Measurements from ENCODE around the gene ISG20. TPM values are rescaled to one million over a fixed set of nuclear protein-coding genes. Genes with fewer than 3 reads are reported as not detected.

Gene ISG20
- total RNA-seq, 4 donors from 2014 or later: 6.1 to 15.1 (median 12.9) TPM

- Histone ChIP-seq H3K36me3 (peaks cover 15% of the 10 kb centered on the region), H3K4me1 (peaks cover 43% of the 10 kb centered on the region), H3K27me3 (no peaks in the 10 kb centered on the region), H3K4me3 (no peak overlapping the region), H3K27ac (peak overlapping the region; percentile 5), H3K9me3 (no peaks in the 10 kb centered on the region)
- peak in 1 of 2 donors; percentile 62 for DNase-seq (ENCODE audit: low spot score in 2 of 2)
- TF ChIP-seq POLR2A (IDR thresholded peaks at IDR 0.05) (no peak), EP300 (IDR thresholded peaks at IDR 0.05) (no peak), POLR2AphosphoS5 (IDR thresholded peaks at IDR 0.05) (no peak)
- TF ChIP-seq, protein P1, sequence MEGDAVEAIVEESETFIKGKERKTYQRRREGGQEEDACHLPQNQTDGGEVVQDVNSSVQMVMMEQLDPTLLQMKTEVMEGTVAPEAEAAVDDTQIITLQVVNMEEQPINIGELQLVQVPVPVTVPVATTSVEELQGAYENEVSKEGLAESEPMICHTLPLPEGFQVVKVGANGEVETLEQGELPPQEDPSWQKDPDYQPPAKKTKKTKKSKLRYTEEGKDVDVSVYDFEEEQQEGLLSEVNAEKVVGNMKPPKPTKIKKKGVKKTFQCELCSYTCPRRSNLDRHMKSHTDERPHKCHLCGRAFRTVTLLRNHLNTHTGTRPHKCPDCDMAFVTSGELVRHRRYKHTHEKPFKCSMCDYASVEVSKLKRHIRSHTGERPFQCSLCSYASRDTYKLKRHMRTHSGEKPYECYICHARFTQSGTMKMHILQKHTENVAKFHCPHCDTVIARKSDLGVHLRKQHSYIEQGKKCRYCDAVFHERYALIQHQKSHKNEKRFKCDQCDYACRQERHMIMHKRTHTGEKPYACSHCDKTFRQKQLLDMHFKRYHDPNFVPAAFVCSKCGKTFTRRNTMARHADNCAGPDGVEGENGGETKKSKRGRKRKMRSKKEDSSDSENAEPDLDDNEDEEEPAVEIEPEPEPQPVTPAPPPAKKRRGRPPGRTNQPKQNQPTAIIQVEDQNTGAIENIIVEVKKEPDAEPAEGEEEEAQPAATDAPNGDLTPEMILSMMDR (IDR thresholded peaks at IDR 0.05): no peak
- 87% methylated on average over 3 of the region's 3 CpGs for WGBS
Observed at GRCh38 chr15:88623632-88624031, 15.2 kb upstream of the ISG20 start.

GRCh38 chr15:88624156-88624970, 14.5 kb upstream of the ISG20 start:
- peak in 1 of 2 donors; percentile 60 for DNase-seq (ENCODE audit: low spot score in 2 of 2)
- peaks cover 43% of the 10 kb centered on the region for H3K4me1 ChIP-seq
- peak overlapping the region; percentile 13 for H3K4me3 ChIP-seq
- H3K27me3 ChIP-seq: no peaks in the 10 kb centered on the region
- 56% methylated on average over 19 of the region's 19 CpGs for WGBS
- TF ChIP-seq, protein P1 (IDR thresholded peaks at IDR 0.05): peak; percentile 15 to 21
- TF ChIP-seq POLR2AphosphoS5 (IDR thresholded peaks at IDR 0.05): no peak
- H3K36me3 ChIP-seq: peaks cover 19% of the 10 kb centered on the region
- H3K9me3 ChIP-seq: no peaks in the 10 kb centered on the region
- no peak overlapping the region for H3K27ac ChIP-seq

GRCh38 chr15:88624971-88625490, 13.8 kb upstream of the ISG20 start:
- peaks cover 45% of the 10 kb centered on the region for H3K4me1 ChIP-seq
- DNase-seq (ENCODE audit: low spot score in 2 of 2): peak in 1 of 2 donors; percentile 32
- H3K9me3 ChIP-seq: no peaks in the 10 kb centered on the region
- no peak overlapping the region for H3K27ac ChIP-seq
- peaks cover 25% of the 10 kb centered on the region for H3K36me3 ChIP-seq
- no peak for TF ChIP-seq EP300 (IDR thresholded peaks at IDR 0.05)
- no peak for TF ChIP-seq POLR2AphosphoS5 (IDR thresholded peaks at IDR 0.05)
- TF ChIP-seq, protein P1 (IDR thresholded peaks at IDR 0.05): no peak
- no peak for TF ChIP-seq POLR2A (IDR thresholded peaks at IDR 0.05)
- no peaks in the 10 kb centered on the region for H3K27me3 ChIP-seq
- 76% methylated on average over 9 of the region's 9 CpGs for WGBS
- no peak overlapping the region for H3K4me3 ChIP-seq

DNA sequence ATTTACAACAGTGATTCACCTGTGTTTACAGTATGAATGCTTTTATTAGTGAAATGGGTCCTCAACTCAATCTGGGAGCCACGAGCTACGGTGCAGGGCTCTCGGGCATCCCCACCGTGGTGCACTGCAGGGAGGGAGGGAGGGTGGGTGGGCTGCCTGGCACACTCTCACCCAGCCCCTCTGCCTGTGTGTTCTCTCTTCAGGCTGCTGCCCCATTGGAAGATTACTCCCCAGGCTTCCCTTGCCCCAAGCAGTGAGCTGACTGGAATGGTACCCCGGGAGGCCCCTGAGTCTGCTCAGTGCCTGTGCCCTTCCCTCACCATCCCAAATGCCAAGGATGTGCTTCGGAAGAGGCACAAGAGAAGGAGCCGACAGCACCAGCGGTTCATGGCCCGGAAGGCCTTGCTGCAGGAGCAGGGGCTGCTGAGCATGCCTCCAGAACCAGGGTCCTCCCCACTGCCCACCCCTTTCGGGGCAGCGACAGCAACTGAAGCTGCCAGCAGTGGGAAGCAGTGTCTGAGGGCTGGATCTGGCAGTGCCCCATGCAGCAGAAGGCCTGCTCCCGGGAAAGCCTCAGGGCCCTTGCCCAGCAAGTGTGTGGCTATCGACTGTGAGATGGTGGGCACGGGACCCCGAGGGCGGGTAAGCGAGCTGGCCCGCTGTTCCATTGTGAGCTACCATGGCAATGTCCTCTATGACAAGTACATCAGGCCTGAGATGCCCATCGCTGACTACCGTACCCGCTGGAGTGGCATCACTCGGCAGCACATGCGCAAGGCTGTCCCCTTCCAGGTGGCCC, 12.7 kb upstream of the ISG20 start:
- no peaks in the 10 kb centered on the region for H3K9me3 ChIP-seq
- TF ChIP-seq, protein P1 (IDR thresholded peaks at IDR 0.05): no peak
- TF ChIP-seq POLR2A (IDR thresholded peaks at IDR 0.05): no peak
- TF ChIP-seq POLR2AphosphoS5 (IDR thresholded peaks at IDR 0.05): no peak
- no peak for TF ChIP-seq EP300 (IDR thresholded peaks at IDR 0.05)
- 88% methylated on average over 9 of the region's 23 CpGs for WGBS
- H3K27ac ChIP-seq: no peak overlapping the region
- H3K27me3 ChIP-seq: no peaks in the 10 kb centered on the region
- H3K4me3 ChIP-seq: no peak overlapping the region
- DNase-seq (ENCODE audit: low spot score in 2 of 2): peak in 1 of 2 donors; percentile 70
- H3K36me3 ChIP-seq: peaks cover 28% of the 10 kb centered on the region
- H3K4me1 ChIP-seq: peaks cover 42% of the 10 kb centered on the region

DNA sequence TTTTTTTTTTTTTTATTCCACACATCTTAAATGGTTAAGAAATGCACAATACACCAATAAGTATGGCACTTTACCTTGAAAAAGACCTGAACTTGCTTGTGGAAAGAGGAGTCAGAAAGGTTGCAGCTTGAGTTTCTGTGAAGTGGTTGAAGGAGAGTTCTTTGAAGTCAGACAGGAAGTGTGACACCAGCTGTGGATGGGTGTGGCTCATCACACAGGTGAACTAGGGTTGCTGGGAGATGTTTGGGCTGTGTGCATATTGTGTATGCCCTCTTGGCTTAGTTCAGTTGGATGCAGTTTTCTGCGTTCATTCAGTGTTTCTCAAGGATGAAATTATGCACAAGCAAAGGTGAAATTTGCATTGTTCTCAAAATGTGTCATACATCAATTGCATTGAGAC, 11.4 kb upstream of the ISG20 start:
- Histone ChIP-seq H3K27ac (no peak overlapping the region), H3K9me3 (no peaks in the 10 kb centered on the region), H3K4me3 (no peak overlapping the region), H3K27me3 (no peaks in the 10 kb centered on the region), H3K4me1 (peaks cover 30% of the 10 kb centered on the region), H3K36me3 (peaks cover 28% of the 10 kb centered on the region)
- TF ChIP-seq, protein P1 (IDR thresholded peaks at IDR 0.05): no peak
- TF ChIP-seq POLR2AphosphoS5 (IDR thresholded peaks at IDR 0.05) (no peak), EP300 (IDR thresholded peaks at IDR 0.05) (no peak), POLR2A (IDR thresholded peaks at IDR 0.05) (no peak)
- WGBS: 70% methylated on average over 1 of the region's 1 CpG
- no peak for DNase-seq (ENCODE audit: low spot score in 2 of 2)
